Fibroblast of lung (primary cell): ENCODE results near the gene SLX9. TPM values are rescaled to one million over a fixed set of nuclear protein-coding genes. Genes with fewer than 3 reads are reported as not detected.

ENCODE experiments used
- DNase-seq, 2 donors: peaks; one replicate each; pipeline versions ENCODE4 v3.0.0 to v3.0.0-alpha.2; 2010; ENCODE audit warnings: low read depth in 2 of 2
- H2AFZ ChIP-seq: 2 replicates; pipeline ENCODE4 v1.5.1; 2012; ENCODE audit warnings: low read length, control low read depth, inconsistent platforms
- H3K27ac ChIP-seq: 2 replicates; pipeline ENCODE4 v1.5.1; 2011; ENCODE audit warnings: low read length, control low read depth; ENCODE audit not compliant: insufficient read depth
- H3K27me3 ChIP-seq: 2 replicates; pipeline ENCODE4 v1.5.1; 2011; ENCODE audit warnings: mild to moderate bottlenecking, low read length; ENCODE audit not compliant: control insufficient read depth, insufficient read depth
- H3K36me3 ChIP-seq: 2 replicates; pipeline ENCODE4 v1.5.1; 2011; ENCODE audit warnings: low read length; ENCODE audit not compliant: control insufficient read depth, insufficient read depth
- H3K4me1 ChIP-seq: 2 replicates; pipeline ENCODE4 v1.5.1; 2011; ENCODE audit warnings: low read length; ENCODE audit not compliant: control insufficient read depth, insufficient read depth; ENCODE audit errors: extremely low read depth
- H3K4me2 ChIP-seq: 2 replicates; pipeline ENCODE4 v1.5.1; 2011; ENCODE audit warnings: low read length, control low read depth; ENCODE audit not compliant: insufficient read depth; ENCODE audit errors: extremely low read depth
- H3K4me3 ChIP-seq, 4 experiments: fragments of 200-600 bp in 1 of 4; sonication (generic) in 1 of 4; replicated peaks in 1 of 4; 2 replicates each; pipeline ENCODE4 v1.5.1; 2011 to 2016; ENCODE audit warnings: low read length in 4 of 4, low read depth in 3 of 4, mild to moderate bottlenecking in 3 of 4, control low read depth in 2 of 4, inconsistent platforms in 1 of 4, mixed read lengths in 1 of 4; ENCODE audit not compliant: insufficient read depth in 1 of 4; ENCODE audit errors: control extremely low read depth in 1 of 4
- H3K79me2 ChIP-seq: 2 replicates; pipeline ENCODE4 v1.5.1; 2012; ENCODE audit warnings: mild to moderate bottlenecking, low read length, inconsistent platforms; ENCODE audit not compliant: control insufficient read depth, insufficient read depth
- H3K9ac ChIP-seq: 2 replicates; pipeline ENCODE4 v1.5.1; 2011; ENCODE audit warnings: mild to moderate bottlenecking, low read length, control low read depth; ENCODE audit not compliant: insufficient read depth
- H3K9me3 ChIP-seq: 2 replicates; pipeline ENCODE4 v1.5.1; 2012; ENCODE audit warnings: low read depth, low read length; ENCODE audit not compliant: control insufficient read depth, insufficient read depth
- H4K20me1 ChIP-seq: 2 replicates; pipeline ENCODE4 v1.5.1; 2011; ENCODE audit warnings: low read length; ENCODE audit not compliant: control insufficient read depth, insufficient read depth; ENCODE audit errors: extremely low read depth
- CTCF ChIP-seq, 2 donors: IDR thresholded peaks in 1 of 2; conservative IDR thresholded peaks in 1 of 2; 1 replicate in 1 of 2; 2 replicates in 1 of 2; pipeline ENCODE4 v1.5.1; 2011 to 2012; ENCODE audit warnings: low read length in 2 of 2, control low read depth in 1 of 2, inconsistent platforms in 1 of 2, low read depth in 1 of 2, mild to moderate bottlenecking in 1 of 2
- EZH2 ChIP-seq: IDR thresholded peaks from 2 replicates; pipeline ENCODE4 v1.5.1; 2012; ENCODE audit warnings: low read length, control low read depth, mild to moderate bottlenecking; ENCODE audit errors: missing control alignments
- polyA plus RNA-seq, 2 donors: library from polyadenylated mRNA; depleted of rRNA in 1 of 2; stranded (reverse) in 1 of 2; unstranded in 1 of 2; fragments of >200 nt; gene quantifications; 2 replicates each; pipeline ENCODE4 v1.2.1, GENCODE V29; 2011 to 2012; ENCODE audit warnings: missing spikeins in 1 of 2
- total RNA-seq: library from RNA; depleted of rRNA; stranded (reverse); fragments of >200 nt; gene quantifications from 2 replicates; pipeline ENCODE4 v1.2.1, GENCODE V29; 2014

Gene SLX9
- total and polyA plus RNA-seq, 2 donors (not counting 1 experiment from before 2014, with no cell fraction given): 9.7 to 14.9 TPM

GRCh38 chr21:45010860-45011259, 71.0 kb downstream of the SLX9 start:
- H2AFZ ChIP-seq: no peak overlapping the region
- no peaks in the 10 kb centered on the region for H3K9me3 ChIP-seq
- H3K27ac ChIP-seq: no peak overlapping the region

GRCh38 chr21:45011426-45011825, 71.6 kb downstream of the SLX9 start:
- no peaks in the 10 kb centered on the region for H3K79me2 ChIP-seq
- DNase-seq: no peak
- H3K9me3 ChIP-seq: no peaks in the 10 kb centered on the region
- no peaks in the 10 kb centered on the region for H4K20me1 ChIP-seq
- H2AFZ ChIP-seq: no peak overlapping the region
- TF ChIP-seq CTCF (conservative IDR thresholded peaks at IDR 0.05 in 1 of 2, IDR thresholded peaks at IDR 0.05 in 1 of 2; ENCODE audit: low read depth in 1 of 2, low read length in 2 of 2) (no peak), EZH2 (no peak)
- no peaks in the 10 kb centered on the region for H3K36me3 ChIP-seq
- H3K4me3 ChIP-seq: no peak overlapping the region
- peaks cover 4% of the 10 kb centered on the region for H3K27me3 ChIP-seq
- H3K4me2 ChIP-seq: no peak overlapping the region
- peaks cover 12% of the 10 kb centered on the region for H3K4me1 ChIP-seq
- no peak overlapping the region for H3K9ac ChIP-seq
- no peak overlapping the region for H3K27ac ChIP-seq

More at GRCh38 chr21:45010860-45011259, 71.0 kb downstream of the SLX9 start:
- H3K4me3 ChIP-seq: no peak overlapping the region
- TF ChIP-seq CTCF (conservative IDR thresholded peaks at IDR 0.05 in 1 of 2, IDR thresholded peaks at IDR 0.05 in 1 of 2; ENCODE audit: low read depth in 1 of 2, low read length in 2 of 2) (no peak), EZH2 (no peak)
- H3K27me3 ChIP-seq: peaks cover 4% of the 10 kb centered on the region
- H3K36me3 ChIP-seq: no peaks in the 10 kb centered on the region
- H3K4me2 ChIP-seq: no peak overlapping the region
- H3K79me2 ChIP-seq: no peaks in the 10 kb centered on the region
- no peak overlapping the region for H3K9ac ChIP-seq
- no peak for DNase-seq
- H3K4me1 ChIP-seq: peaks cover 12% of the 10 kb centered on the region
- no peaks in the 10 kb centered on the region for H4K20me1 ChIP-seq

GRCh38 chr21:45011911-45012661, 72.3 kb downstream of the SLX9 start:
- no peak overlapping the region for H2AFZ ChIP-seq
- no peaks in the 10 kb centered on the region for H4K20me1 ChIP-seq
- peak; percentile 77 to 91 for DNase-seq
- H3K4me2 ChIP-seq: peak overlapping the region; percentile 44
- peaks cover 12% of the 10 kb centered on the region for H3K4me1 ChIP-seq
- no peaks in the 10 kb centered on the region for H3K79me2 ChIP-seq
- H3K4me3 ChIP-seq: no peak overlapping the region
- no peaks in the 10 kb centered on the region for H3K27me3 ChIP-seq
- H3K9ac ChIP-seq: no peak overlapping the region
- H3K9me3 ChIP-seq: no peaks in the 10 kb centered on the region
- TF ChIP-seq CTCF (conservative IDR thresholded peaks at IDR 0.05 in 1 of 2, IDR thresholded peaks at IDR 0.05 in 1 of 2; ENCODE audit: low read depth in 1 of 2, low read length in 2 of 2): no peak
- TF ChIP-seq EZH2: no peak
- H3K36me3 ChIP-seq: no peaks in the 10 kb centered on the region
- H3K27ac ChIP-seq: peak overlapping the region; percentile 46
